D721Med (cell line): ENCODE data around the gene ASB15.

Experiments used
- DNase-seq: peaks from one replicate; pipeline ENCODE4 v3.0.0; 2011; ENCODE audit warnings: low spot score; ENCODE audit not compliant: insufficient read length
- FAIRE-seq: peaks from 2 replicates; lab custom pipeline; 2011; peaks lifted over from hg19 to GRCh38; lab: Jason Lieb, UNC
- CTCF ChIP-seq: IDR thresholded peaks from 2 replicates; pipeline ENCODE4 v1.5.1; 2012; ENCODE audit warnings: mild to moderate bottlenecking, control low read depth; ENCODE audit not compliant: insufficient read depth; ENCODE audit errors: missing control alignments

Gene ASB15

GRCh38 chr7:123598657-123599056 lies 3.0 kb upstream of the ASB15 start:
- no peak for FAIRE-seq
- DNase-seq: no peak
- no peak for TF ChIP-seq CTCF

GRCh38 chr7:123599766-123600165 lies 1.9 kb upstream of the ASB15 start:
- TF ChIP-seq CTCF: no peak
- FAIRE-seq: no peak
- DNase-seq: no peak

DNA sequence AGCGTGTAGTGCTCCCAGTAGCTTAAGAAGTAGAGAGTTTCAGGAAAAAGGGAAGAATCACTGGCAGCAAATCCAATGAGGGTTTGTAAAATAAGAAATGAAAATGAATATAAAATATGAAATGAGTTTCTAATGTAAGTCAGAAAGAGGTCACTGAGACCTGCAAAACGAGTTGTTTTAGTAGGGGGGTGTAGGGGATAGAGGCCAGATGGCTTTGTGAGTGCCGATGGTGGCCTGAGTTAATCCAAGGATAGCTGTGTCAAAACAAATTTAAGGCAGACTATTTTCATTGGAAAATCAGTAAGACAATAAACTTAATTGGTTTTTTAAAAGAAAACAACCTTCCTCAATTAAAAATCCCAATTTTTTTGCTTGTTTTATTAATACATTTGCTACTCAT lies 745 bp upstream of the ASB15 start:
- DNase-seq (no peak), FAIRE-seq (no peak)

DNA sequence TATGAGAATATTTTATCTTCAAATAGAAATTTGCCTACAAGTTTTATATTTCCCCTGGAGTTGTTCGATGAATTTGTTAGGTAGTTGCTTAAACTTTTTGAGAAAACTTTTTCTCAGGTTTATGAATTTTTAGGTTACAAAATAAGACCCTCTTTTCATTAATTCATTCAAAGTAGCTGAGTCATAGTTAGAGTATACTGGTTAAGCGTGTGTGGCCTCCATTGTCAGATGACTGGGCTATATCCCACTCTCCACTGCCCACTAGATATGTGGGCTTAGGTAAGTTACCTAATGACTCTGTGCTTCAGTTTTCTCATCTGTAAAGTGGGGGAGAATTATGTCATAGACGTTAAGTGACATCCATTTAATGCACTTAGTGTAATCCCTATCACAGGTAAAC lies 1.0 kb downstream of the ASB15 start:
- no peak for TF ChIP-seq CTCF
- FAIRE-seq (no peak), DNase-seq (no peak)

More for the DNA sequence above, 745 bp upstream of the ASB15 start:
- no peak for TF ChIP-seq CTCF

DNA sequence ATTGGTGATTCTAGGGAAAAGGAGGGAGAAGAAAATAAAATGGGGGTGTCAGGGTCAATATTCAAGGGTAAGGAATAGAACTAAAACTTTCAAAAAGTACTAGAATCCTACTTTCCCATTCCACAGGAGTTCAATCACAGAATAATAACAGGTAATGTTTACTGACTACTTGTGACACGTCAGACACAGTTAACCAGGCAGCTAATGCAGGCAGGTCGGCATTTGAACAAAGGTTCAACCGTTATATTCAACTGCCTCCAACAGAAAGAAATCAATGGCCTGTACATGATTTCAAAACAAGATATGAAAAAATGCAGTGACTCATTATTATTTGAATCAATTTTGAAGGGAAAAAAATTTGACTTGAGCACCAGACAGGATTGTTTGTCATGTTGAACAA lies 3.1 kb downstream of the ASB15 start:
- DNase-seq (no peak), FAIRE-seq (no peak)
- no peak for TF ChIP-seq CTCF

DNA sequence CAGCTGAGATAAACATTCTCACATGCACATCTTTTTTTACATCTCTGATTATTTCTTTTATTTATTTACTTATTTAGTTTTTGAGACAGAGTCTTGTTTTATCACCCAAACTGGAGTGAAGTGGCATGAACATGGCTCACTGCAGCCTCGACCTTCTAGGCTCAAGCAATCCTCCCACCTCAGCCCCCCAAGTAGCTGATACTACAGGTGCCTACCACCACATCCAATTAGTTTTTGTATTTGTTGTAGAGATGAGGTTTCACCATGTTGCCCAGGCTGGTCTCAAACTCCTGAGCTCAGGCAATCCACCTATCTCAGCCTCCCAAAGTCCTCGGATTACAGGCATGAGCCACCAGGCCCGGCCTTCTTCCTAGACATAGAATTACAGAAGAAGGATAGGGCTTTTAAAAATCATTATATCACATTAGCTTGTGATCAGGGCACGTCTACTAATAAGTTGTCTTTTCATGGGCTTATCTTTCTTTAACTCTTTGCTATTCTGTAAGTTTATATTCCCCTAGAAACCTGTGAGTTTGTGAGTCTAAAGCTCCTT lies 5.9 kb downstream of the ASB15 start:
- DNase-seq (no peak), FAIRE-seq (no peak)
- no peak for TF ChIP-seq CTCF

GRCh38 chr7:123608991-123609882 lies 7.6 kb downstream of the ASB15 start:
- FAIRE-seq (no peak), DNase-seq (no peak)
- TF ChIP-seq CTCF: no peak
